HG02610 (cell line): ENCODE measurements around the gene INO80E.

Experiments
- ATAC-seq: cut with Tn5 transposase; IDR thresholded peaks from one replicate; pipeline ENCODE4 v1.9.1; 2021; ENCODE audit warnings: mild to moderate bottlenecking, moderate library complexity; ENCODE audit not compliant: unreplicated experiment

Gene INO80E

DNA sequence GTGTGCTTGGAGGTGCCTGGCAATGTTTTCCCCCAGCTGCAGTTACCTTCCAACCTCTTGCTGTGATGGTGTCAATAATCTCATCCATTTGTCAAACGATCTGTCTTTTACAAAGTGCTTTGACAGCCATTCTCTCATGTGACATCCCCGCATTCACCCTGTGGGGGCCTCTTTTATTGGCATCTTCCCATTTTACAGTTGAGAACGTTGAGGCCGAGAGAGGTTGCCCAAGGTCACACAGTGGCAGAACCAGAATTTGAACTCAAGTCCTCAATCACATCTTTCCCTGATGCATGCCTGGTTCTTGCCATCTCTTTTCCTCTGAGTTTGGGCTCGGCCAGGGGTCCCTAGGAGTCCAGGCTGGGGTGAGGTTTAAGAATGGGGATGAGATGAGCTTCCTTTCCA lies 20.9 kb upstream of the INO80E start:
- no peak for ATAC-seq

DNA sequence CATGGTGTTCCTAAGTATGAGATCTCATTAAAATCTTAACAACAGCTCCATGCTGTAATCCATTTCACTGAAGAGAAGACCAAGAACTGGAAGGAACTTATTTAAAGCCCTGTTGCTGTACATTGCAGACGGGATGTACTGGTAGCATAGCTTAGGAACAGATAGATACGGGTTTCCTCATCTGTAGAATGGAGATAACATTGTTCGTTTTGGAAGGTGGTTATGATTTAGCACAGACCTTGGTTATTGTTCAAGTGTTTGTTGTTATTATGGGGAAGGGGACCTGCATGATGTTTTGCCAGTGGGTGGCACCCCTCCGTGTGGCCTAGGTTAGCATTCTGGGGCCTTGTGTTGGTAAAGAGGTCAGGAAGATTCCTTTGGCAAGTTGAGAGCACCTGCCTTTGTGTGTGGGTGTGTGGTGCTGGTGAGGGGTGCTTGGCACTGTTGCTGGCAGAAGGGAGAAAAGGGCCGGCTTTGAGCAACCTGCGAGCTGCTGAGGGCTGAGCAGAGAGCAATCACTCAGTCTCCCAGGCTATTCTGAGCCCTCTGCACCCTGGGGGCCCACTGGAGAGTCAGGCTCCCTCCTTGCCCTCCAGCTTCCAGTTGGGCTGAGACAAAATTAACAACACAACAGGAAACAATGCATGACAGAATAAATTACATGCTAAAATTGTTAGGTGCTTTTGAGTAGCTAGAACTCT lies 20.1 kb upstream of the INO80E start:
- no peak for ATAC-seq

DNA sequence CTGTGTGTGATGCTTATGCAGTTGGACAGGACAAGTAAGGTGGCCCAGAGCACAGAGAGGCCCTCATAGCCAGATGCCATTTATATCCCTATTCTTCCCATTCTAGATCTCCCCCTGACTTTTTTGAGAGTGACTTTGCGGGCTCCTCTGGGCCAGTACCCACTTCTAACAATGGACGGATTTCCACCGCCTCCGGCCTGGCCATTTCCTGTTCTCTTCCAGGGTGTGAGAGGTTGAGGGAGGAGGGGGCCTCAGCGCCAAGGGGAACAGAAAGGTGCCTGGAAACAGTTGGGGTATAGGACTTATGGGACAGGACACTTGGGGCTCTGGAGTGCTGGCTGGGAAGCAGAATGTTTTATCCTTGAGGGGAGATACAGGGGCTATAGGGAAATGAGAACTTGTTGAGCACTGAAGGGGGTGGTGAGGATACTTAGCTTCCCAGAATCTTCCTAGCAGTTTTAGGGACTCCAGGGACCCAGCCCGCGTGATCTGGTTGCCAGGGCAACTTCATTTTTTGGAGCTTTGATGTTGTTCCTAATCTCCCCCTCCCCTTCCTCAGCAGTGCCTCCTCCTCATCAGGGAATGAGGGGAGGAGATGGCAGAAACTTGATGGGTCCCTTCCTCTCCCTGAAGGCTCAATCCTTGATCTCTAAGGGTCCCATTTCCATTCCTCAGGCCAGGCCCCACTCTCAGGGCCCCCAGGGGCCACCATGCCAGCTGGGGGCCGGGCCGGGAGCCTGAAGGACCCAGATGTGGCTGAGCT lies 18.8 kb upstream of the INO80E start:
- no peak for ATAC-seq

GRCh38 chr16:29978081-29978480 lies 18.0 kb upstream of the INO80E start:
- no peak for ATAC-seq

- ATAC-seq, result no peak
Observed at GRCh38 chr16:29978564-29979270, 17.3 kb upstream of the INO80E start.

DNA sequence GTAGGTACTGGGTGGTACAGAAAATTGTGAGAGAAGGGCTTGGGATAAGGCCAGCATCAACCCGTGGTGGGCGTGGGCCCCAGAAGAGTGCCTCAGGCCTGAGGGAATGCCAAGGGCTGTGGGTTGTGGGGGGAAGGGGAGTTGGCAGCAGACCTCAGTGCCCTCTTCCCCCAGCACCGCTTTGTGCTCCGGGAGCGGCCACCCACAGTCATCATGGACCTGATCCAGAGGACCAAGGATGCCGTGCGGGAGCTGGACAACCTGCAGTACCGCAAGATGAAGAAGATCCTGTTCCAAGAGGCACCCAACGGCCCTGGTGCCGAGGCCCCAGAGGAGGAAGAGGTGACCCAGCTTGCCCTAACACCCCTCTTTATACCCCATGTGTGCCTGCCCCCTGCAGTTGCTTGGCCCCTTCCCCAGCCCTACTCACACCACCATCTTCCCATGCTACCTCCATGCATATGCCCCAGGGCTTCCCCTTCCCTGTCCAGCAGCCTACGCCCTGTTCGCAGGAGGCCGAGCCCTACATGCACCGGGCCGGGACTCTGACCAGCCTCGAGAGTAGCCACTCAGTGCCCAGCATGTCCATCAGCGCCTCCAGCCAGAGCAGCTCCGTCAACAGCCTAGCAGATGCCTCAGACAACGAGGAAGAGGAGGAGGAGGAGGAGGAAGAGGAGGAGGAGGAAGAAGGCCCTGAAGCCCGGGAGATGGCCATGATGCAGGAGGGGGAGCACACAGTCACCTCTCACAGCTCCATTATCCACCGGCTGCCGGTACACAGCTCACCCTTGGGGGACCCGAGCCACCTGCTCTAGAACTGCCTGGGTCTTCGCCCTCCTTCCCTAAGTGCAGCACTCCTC lies 13.3 kb upstream of the INO80E start:
- no peak for ATAC-seq

- ATAC-seq, result no peak
Observed at GRCh38 chr16:29983420-29984136, 12.5 kb upstream of the INO80E start.

- ATAC-seq, result no peak
Observed at GRCh38 chr16:29984137-29984763, 11.8 kb upstream of the INO80E start.

- ATAC-seq, result no peak
Observed at GRCh38 chr16:29984764-29985147, 11.3 kb upstream of the INO80E start.

DNA sequence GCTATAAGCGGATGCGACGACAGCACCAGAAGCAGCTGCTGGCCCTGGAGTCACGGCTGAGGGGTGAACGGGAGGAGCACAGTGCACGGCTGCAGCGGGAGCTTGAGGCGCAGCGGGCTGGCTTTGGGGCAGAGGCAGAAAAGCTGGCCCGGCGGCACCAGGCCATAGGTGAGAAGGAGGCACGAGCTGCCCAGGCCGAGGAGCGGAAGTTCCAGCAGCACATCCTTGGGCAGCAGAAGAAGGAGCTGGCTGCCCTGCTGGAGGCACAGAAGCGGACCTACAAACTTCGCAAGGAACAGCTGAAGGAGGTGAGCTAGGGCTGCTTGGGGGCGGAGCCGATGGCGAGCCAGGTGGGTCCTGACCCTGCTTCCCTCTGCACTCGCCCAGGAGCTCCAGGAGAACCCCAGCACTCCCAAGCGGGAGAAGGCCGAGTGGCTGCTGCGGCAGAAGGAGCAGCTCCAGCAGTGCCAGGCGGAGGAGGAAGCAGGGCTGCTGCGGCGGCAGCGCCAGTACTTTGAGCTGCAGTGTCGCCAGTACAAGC lies 10.7 kb upstream of the INO80E start:
- ATAC-seq, result no peak

DNA sequence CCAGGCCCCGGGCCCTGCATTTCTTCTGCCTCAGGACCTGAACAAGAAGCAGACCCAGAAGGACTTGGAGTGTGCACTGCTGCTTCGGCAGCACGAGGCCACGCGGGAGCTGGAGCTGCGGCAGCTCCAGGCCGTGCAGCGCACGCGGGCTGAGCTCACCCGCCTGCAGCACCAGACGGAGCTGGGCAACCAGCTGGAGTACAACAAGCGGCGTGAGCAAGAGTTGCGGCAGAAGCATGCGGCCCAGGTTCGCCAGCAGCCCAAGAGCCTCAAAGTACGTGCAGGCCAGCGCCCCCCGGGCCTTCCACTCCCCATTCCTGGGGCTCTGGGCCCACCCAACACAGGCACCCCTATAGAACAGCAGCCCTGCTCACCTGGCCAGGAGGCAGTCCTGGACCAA lies 9.8 kb upstream of the INO80E start:
- ATAC-seq, result no peak

- ATAC-seq, result no peak
Observed at GRCh38 chr16:29986931-29987330, 9.1 kb upstream of the INO80E start.

- ATAC-seq, result no peak
Observed at GRCh38 chr16:29987371-29988085, 8.5 kb upstream of the INO80E start.

- no peak for ATAC-seq
Observed at GRCh38 chr16:29988346-29989075, 7.5 kb upstream of the INO80E start.

DNA sequence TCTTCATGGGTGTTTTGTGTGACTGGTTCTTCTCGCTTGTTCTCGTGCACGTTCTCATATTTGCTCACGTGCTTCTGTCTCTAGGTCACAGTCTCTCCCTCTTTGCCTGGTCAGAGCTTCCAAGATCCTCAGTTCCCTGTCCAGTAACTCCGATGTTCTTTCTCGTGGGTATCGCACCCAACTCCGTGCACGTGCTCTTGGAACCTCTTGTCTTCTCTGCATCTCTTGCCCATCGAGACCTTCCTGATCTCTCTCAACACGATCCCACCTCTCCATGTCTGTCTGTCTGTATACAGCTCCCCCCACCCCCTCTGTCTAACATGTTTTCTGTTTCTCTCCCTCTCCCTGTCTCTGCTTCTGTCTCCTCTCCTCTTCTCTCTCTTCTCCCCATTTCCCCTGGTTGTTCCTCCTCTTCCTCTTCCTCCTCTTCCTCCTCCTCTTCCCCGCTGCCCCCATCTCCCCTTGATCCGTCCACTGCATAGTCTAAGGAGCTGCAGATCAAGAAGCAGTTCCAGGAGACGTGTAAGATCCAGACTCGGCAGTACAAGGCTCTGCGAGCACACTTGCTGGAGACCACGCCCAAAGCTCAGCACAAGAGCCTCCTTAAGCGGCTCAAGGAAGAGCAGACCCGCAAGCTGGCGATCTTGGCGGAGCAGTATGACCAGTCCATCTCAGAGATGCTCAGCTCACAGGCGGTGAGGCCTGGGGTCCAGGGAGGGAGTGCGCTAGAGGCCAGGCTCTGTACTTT lies 6.8 kb upstream of the INO80E start:
- no peak for ATAC-seq

DNA sequence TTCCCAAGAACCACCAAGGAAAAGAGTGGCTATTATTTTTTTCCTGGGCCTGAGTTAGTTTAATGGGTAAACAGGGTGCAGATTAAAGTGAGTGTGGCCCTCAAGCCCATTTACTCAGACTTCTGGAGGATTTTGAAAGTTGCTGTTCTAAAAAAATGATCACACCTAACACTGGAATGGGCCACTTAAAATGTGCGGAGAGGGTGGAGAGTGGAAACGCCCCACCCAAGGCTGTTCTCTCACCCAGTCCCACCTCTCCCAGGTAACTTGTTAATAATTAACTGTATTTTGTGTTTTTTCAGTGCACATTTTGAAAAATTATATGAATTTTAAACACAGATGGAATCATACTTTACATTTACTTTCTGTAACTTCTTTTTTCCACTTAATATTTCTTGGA lies 6.0 kb upstream of the INO80E start:
- no peak for ATAC-seq

GRCh38 chr16:29990883-29991570 lies 5.0 kb upstream of the INO80E start:
- ATAC-seq, result no peak
